Muscle of leg (tissue), 11 donors: ENCODE results near the gene GRAMD1B. TPM values are rescaled to one million over a fixed set of nuclear protein-coding genes. Genes with fewer than 3 reads are reported as not detected.

Source experiments
- DNase-seq: peaks from one replicate; pipeline ENCODE4 v3.0.0; 2013
- H3K27ac ChIP-seq: one replicate; pipeline ENCODE4 v1.5.1; 2013; ENCODE audit warnings: mild to moderate bottlenecking, low read length, control low read depth
- H3K27me3 ChIP-seq: one replicate; pipeline ENCODE4 v1.6.1; 2013; ENCODE audit warnings: low read length; ENCODE audit not compliant: control insufficient read depth, insufficient read depth
- H3K36me3 ChIP-seq: one replicate; pipeline ENCODE4 v1.6.1; 2013; ENCODE audit warnings: low read length; ENCODE audit not compliant: control insufficient read depth, insufficient read depth
- H3K4me1 ChIP-seq: one replicate; pipeline ENCODE4 v1.6.1; 2013; ENCODE audit warnings: low read length; ENCODE audit not compliant: control insufficient read depth, insufficient read depth
- H3K4me3 ChIP-seq: one replicate; pipeline ENCODE4 v1.5.1; 2013; ENCODE audit warnings: low read length, control low read depth
- H3K9me3 ChIP-seq: replicated peaks from 2 replicates; pipeline ENCODE4 v1.6.1; 2013; ENCODE audit warnings: low read depth, low read length; ENCODE audit not compliant: control insufficient read depth
- WGBS: methylation state at CpG from one replicate; pipeline ENCODE4 v1.1.5; 2013; ENCODE audit warnings: missing lambda C conversion rate; ENCODE audit not compliant: insufficient coverage; 5-methylcytosine and 5-hydroxymethylcytosine counted together
- polyA plus RNA-seq, 8 donors: library from polyadenylated mRNA; unstranded; fragments of 120-200 nt; gene quantifications; one replicate each; pipeline versions ENCODE4 v1.2.1 to v1.2.3, GENCODE V29; 2013; ENCODE audit warnings: inconsistent platforms in 1 of 8, low replicate concordance in 1 of 8; ENCODE audit not compliant: insufficient read length in 8 of 8, insufficient read depth in 1 of 8
- total RNA-seq: library from RNA; stranded (reverse); fragments of 120-200 nt; gene quantifications from one replicate; pipeline ENCODE4 v1.2.4, GENCODE V29; 2013

GRAMD1B gene
- total and polyA plus RNA-seq, 9 donors: 6.9 to 10.9 (median 8.7) TPM

DNA sequence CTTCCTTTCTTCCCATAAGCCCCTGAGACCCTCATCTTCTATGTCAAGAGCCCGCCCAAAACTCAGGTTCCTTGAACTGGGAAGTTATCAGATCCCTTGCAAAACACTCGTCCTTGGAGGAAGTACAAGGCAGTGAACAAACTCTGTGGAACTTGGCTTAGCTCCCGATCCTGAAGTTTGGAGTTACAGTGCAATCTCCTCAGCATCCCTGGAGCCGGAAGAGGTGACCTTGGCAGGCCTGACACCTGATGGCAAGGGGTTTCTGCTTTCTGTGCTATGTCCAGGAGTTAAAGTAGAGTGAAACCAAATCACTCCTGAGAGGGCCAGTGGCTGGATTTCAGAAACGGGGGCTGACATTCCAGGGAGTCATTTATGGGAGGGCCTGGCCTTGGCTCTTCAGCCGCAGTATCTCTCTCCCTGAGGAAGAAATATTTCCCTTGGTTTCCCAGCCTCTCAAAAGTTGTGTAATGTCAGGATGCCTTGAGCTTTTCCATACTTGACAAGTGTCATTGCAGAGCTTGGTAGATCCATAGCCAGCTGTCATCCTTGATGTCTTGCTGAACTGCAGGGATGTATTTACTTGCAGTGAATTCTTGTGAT is 1.9 kb upstream of the GRAMD1B start:
- Histone ChIP-seq H3K36me3 (no peaks in the 10 kb centered on the region), H3K27ac (no peak overlapping the region), H3K4me3 (no peak overlapping the region), H3K27me3 (peaks cover 4% of the 10 kb centered on the region), H3K4me1 (peaks cover 44% of the 10 kb centered on the region), H3K9me3 (no peaks in the 10 kb centered on the region)
- DNase-seq: peak; percentile 36
- WGBS: 30% methylated on average over 5 of the region's 6 CpGs

DNA sequence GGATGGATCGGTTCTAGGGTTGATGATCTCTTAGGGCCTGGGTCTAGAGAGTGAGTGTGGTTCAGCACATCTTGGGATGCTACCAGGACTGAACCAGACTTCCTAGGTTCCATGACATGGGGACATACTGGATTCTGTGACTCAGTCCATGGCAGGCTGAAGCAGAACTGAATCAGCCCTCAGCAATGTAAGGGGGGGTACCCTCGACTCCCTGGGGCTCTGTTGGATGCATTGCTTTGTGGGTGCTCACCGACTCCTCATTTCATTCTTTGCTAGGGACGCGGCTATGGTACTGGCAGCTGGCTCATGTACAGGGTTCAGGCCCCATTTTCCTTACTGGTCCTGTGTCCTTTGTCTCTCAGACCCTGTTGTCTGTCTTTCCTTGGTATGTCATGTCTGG is 733 bp upstream of the GRAMD1B start:
- Histone ChIP-seq H3K27ac (peak overlapping the region; percentile 54), H3K4me1 (peaks cover 44% of the 10 kb centered on the region), H3K4me3 (no peak overlapping the region), H3K36me3 (no peaks in the 10 kb centered on the region), H3K9me3 (no peaks in the 10 kb centered on the region), H3K27me3 (peaks cover 4% of the 10 kb centered on the region)
- 96% methylated on average over 4 of the region's 5 CpGs for WGBS
- DNase-seq: no peak

DNA sequence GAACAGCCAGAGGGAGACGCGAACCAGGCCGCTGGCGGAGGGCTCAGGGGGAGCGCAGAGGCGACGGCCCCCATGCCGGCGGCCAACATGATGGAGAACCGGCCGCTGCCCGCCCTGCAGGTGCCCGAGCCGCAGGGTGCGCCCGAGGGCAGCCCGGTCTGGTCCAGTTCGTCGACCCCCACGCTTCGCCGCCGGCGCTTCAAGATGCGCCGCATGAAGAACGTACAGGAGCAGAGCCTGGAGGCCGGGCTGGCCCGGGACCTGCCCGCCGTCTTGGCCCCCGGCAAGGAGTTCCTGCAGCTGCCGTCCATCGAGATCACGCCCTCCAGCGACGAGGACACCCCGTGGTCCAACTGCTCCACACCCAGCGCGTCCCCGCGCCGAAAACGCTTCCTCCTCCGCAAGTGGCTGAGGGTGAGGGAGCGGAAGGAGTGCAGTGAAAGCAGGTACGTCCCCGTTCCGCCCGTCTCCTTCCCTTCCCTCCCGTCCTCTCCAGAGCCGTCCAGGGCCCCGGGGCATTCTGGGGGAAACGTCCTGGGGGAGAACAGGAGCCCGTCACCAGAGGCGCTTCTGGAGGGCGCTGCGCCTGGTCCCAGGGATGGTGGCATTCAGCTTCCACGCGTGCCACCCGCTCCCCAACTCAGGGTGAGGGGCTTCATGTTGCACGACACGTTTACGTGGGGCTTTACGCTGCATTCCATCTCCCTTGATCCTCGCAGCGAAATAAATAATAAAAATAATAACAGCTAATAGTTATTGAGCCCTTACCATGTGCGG is 840 bp downstream of the GRAMD1B start:
- no peaks in the 10 kb centered on the region for H3K36me3 ChIP-seq
- H3K27me3 ChIP-seq: peaks cover 2% of the 10 kb centered on the region
- H3K4me1 ChIP-seq: peaks cover 44% of the 10 kb centered on the region
- H3K27ac ChIP-seq: peak overlapping the region; percentile 76
- DNase-seq: peak; percentile 67
- no peaks in the 10 kb centered on the region for H3K9me3 ChIP-seq
- H3K4me3 ChIP-seq: peak overlapping the region; percentile 68
- WGBS: under 1% methylated on average over 47 of the region's 68 CpGs

DNA sequence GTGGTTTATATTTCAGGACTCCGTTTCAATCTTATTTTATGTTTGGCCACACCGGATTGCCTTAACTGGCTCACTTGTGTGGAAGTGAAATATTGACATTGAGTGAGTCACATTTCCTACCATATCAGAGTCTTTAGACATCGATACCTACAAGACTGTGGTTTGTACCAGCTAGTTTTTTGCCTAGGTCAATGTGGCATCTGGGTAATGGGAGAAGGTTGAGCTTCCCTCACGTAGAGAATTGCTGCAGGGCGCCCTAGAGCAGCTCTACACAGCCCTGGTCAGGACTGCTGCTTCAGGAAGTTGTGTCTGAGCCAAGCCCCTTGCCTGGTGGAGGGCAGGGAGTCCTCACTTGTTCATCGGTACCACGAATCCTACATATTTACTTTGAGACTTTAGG is 1.6 kb downstream of the GRAMD1B start:
- WGBS: no CpG with 5 or more reads among the region's 7 CpGs
- no peak overlapping the region for H3K27ac ChIP-seq
- H3K4me3 ChIP-seq: peak overlapping the region; percentile 68

DNA sequence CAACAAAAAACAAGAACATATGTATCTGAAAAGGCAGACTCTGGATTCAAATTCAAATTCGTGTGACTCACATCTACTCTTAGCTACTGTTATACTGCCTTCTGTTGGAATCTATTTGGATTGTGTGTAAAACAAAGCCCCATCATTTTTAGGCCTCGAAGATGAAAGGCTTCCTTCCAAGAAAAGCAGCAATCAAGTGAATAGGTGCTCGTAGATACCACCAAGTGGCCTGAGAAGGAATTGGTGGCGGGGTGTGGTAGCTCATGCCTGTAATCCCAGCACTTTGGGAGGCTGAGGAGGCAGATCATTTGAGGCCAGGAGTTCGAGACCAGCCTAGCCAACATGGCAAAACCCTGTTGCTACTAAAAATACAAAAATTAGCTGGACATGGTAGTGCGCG is 4.2 kb downstream of the GRAMD1B start:
- peaks cover 7% of the 10 kb centered on the region for H3K36me3 ChIP-seq
- H3K4me1 ChIP-seq: peaks cover 16% of the 10 kb centered on the region
- H3K4me3 ChIP-seq: no peak overlapping the region
- WGBS: 64% methylated on average over 3 of the region's 7 CpGs
- peaks cover 2% of the 10 kb centered on the region for H3K27me3 ChIP-seq
- no peaks in the 10 kb centered on the region for H3K9me3 ChIP-seq
- no peak for DNase-seq
- no peak overlapping the region for H3K27ac ChIP-seq

More for the DNA sequence above, 1.6 kb downstream of the GRAMD1B start:
- DNase-seq: no peak
- Histone ChIP-seq H3K4me1 (peaks cover 40% of the 10 kb centered on the region), H3K36me3 (peaks cover 4% of the 10 kb centered on the region), H3K27me3 (peaks cover 2% of the 10 kb centered on the region), H3K9me3 (no peaks in the 10 kb centered on the region)

DNA sequence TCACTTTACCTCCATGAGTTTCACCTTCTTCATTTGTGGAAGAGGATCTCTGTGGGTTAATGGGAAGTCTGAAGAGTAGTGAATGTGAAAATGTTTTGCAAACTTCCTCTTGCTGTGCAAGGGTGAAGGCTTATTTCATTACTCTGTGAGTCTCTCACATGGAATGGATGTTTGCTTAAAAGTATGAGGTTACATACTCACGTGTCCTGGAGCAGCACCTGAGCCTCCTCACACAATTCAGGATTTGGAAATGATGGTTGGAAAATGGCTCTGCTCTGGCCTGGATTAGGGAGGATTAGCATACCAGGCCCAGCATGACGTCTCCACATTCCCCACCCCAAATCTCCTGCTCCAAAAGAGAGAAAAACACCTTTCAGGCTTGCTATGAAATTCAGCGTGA is 4.8 kb downstream of the GRAMD1B start:
- no peak overlapping the region for H3K4me3 ChIP-seq
- no CpG with 5 or more reads among the region's 3 CpGs for WGBS
- no peak overlapping the region for H3K27ac ChIP-seq
- no peak for DNase-seq
- no peaks in the 10 kb centered on the region for H3K9me3 ChIP-seq
- peaks cover 7% of the 10 kb centered on the region for H3K36me3 ChIP-seq
- H3K4me1 ChIP-seq: peaks cover 10% of the 10 kb centered on the region
- peaks cover 2% of the 10 kb centered on the region for H3K27me3 ChIP-seq

DNA sequence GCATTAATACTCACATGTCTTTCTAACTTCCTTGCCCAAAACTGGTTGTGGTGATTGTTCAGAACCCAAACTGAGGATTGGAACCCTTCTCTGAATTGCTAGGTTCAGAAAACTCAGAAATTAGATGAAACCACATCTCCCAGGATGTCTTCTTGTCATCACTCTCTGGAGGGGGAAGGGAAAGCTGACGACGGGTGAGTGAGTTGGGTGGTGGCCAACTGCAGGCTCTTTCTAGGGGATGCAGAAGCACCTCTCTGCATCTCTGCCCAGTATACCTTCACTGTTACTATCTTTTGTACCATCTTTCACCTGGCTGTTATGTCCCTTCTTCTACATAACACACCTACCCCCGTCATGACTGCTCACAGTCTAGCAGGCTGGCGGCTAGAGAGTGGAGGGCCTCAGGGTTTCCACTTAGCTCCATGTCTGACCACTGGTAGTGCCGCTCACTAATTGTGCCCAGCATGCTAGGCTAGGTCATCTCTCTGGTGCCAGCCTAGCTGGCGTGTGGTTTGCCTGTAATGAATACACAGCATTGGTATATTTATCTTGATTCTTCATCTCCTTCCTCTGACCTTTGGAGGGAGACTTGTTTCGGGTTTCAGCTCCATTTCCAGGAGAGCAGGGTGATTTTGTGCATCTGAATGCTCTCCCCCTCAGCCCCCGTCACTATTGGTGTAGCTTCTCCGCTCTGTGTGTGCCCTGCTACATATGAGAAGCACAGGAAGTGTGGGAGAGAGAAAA is 7.3 kb downstream of the GRAMD1B start:
- Histone ChIP-seq H3K4me1 (no peaks in the 10 kb centered on the region), H3K9me3 (no peaks in the 10 kb centered on the region), H3K27ac (no peak overlapping the region), H3K36me3 (peaks cover 7% of the 10 kb centered on the region), H3K27me3 (no peaks in the 10 kb centered on the region), H3K4me3 (no peak overlapping the region)
- DNase-seq: no peak
- 92% methylated on average over 3 of the region's 9 CpGs for WGBS

DNA sequence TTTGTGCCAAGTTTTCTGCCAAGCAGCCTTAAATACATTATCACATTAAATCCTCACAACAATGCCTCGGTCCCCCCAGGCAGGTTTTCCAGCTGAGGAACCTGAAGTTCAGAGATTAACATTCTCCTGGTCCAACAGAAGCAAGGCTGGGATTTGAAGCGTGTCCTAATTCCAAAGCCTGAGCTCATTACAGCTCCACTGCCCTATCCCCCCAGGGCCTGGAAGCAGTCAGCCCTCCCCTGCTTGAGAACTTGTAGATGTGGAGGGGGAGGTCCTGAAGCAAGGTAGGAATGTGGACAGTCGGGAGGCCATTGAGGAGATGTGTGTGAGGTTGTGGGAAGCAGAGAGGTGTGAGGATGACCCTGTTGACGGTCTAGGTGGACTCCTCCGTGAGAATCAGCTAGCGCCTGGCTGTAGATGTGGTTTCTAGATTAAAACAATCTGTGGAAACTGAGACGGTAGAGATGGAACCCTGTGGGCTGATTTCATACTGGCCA is 8.1 kb downstream of the GRAMD1B start:
- DNase-seq: no peak
- no peak overlapping the region for H3K4me3 ChIP-seq
- WGBS: 34% methylated on average over 6 of the region's 7 CpGs

DNA sequence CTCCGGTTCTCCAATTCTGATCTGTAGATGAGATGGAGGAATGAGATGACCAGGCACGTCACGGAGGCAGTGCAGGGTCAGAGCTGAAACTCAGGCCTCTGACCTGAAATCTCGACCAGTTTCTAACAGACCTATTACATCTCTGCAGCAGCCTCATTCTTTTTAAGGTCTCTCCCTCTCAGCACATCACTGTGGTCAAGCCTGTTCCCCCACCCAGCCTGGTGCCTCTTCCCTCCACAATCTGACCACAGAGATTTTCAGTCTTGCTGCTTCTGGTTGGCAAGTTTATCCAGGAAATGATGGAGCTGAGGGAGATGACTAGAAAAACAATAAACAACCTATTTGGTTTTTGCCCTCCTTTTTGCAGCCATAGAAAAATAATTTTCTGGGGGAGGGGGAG is 9.5 kb downstream of the GRAMD1B start:
- no peaks in the 10 kb centered on the region for H3K4me1 ChIP-seq
- WGBS: no CpG with 5 or more reads among the region's 4 CpGs
- peaks cover 7% of the 10 kb centered on the region for H3K36me3 ChIP-seq
- no peak overlapping the region for H3K27ac ChIP-seq
- DNase-seq: no peak
- H3K4me3 ChIP-seq: no peak overlapping the region
- H3K27me3 ChIP-seq: no peaks in the 10 kb centered on the region
- no peaks in the 10 kb centered on the region for H3K9me3 ChIP-seq

More for the DNA sequence above, 8.1 kb downstream of the GRAMD1B start:
- Histone ChIP-seq H3K9me3 (no peaks in the 10 kb centered on the region), H3K27ac (no peak overlapping the region), H3K36me3 (peaks cover 7% of the 10 kb centered on the region), H3K27me3 (no peaks in the 10 kb centered on the region), H3K4me1 (no peaks in the 10 kb centered on the region)

DNA sequence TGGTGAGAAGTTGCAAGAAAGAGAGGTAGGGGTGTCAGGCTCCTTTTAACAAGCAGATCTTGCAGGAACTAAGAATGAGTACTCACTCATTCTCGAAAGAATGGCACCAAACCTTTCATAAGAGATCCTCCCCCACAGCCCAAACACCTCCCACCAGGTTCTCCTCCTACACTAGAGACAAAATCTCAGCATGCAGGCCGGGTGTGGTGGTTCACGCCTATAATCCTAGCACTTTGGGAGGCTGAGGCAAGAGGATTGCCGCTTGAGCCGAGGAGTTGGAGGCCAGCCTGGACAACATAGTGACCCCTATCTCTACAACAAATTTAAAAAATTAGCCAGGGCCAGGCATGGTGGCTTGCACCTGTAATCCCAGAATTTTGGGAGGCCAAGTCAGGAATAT is 11.1 kb downstream of the GRAMD1B start:
- no peaks in the 10 kb centered on the region for H3K4me1 ChIP-seq
- H3K27me3 ChIP-seq: no peaks in the 10 kb centered on the region
- no peak overlapping the region for H3K4me3 ChIP-seq
- 100% methylated on average over 3 of the region's 5 CpGs for WGBS
- peaks cover 7% of the 10 kb centered on the region for H3K36me3 ChIP-seq
- DNase-seq: no peak
- no peak overlapping the region for H3K27ac ChIP-seq
- H3K9me3 ChIP-seq: no peaks in the 10 kb centered on the region
